Smooth muscle cell (in vitro differentiated cells): ENCODE measurements around the gene DDX39B. TPM values are rescaled to one million over a fixed set of nuclear protein-coding genes. Genes with fewer than 3 reads are reported as not detected.
A peak's percentile ranks its signal among the peaks of the same experiment; 100 is the strongest.

Experiments used
- DNase-seq: peaks from one replicate; lab custom pipeline; 2025; ENCODE audit not compliant: unreplicated experiment; lab: John Stamatoyannopoulos, UW
- H2AFZ ChIP-seq: fragments of 200-600 bp; sonication (generic); 2 replicates; pipeline ENCODE4 v1.6.0; 2016; ENCODE audit warnings: antibody characterized with exemption, low read depth, mild to moderate bottlenecking
- H3F3A ChIP-seq: fragments of 200-600 bp; sonication (generic); 2 replicates; pipeline ENCODE4 v1.6.0; 2017; ENCODE audit warnings: antibody characterized with exemption, low read depth
- H3K27ac ChIP-seq: fragments of 200-600 bp; sonication (generic); 2 replicates; pipeline ENCODE4 v1.5.1; 2016; ENCODE audit warnings: low read depth, mild to moderate bottlenecking
- H3K27me3 ChIP-seq: fragments of 200-600 bp; sonication (generic); 2 replicates; pipeline ENCODE4 v1.6.1; 2016; ENCODE audit warnings: low read depth, mild to moderate bottlenecking
- H3K36me3 ChIP-seq: fragments of 200-600 bp; sonication (generic); 2 replicates; pipeline ENCODE4 v1.5.1; 2016; ENCODE audit warnings: low read depth
- H3K4me1 ChIP-seq: fragments of 200-600 bp; sonication (generic); 2 replicates; pipeline ENCODE4 v1.5.1; 2016; ENCODE audit warnings: low read depth
- H3K4me2 ChIP-seq: fragments of 200-600 bp; sonication (generic); 2 replicates; pipeline ENCODE4 v1.6.0; 2016; ENCODE audit warnings: mild to moderate bottlenecking
- H3K4me3 ChIP-seq: fragments of 200-600 bp; sonication (generic); 2 replicates; pipeline ENCODE4 v1.5.1; 2016; ENCODE audit warnings: mild to moderate bottlenecking
- H3K79me2 ChIP-seq: fragments of 200-600 bp; sonication (generic); 2 replicates; pipeline ENCODE4 v1.6.0; 2016; ENCODE audit warnings: low read depth, mild to moderate bottlenecking
- H3K9ac ChIP-seq: fragments of 200-600 bp; sonication (generic); 2 replicates; pipeline ENCODE4 v1.6.0; 2016; ENCODE audit warnings: low read depth
- H3K9me3 ChIP-seq: fragments of 200-600 bp; sonication (generic); replicated peaks from 2 replicates; pipeline ENCODE4 v1.5.1; 2016; ENCODE audit warnings: low read depth
- H4K20me1 ChIP-seq: fragments of 200-600 bp; sonication (generic); 2 replicates; pipeline ENCODE4 v1.6.0; 2016; ENCODE audit warnings: low read depth
- CTCF ChIP-seq: fragments of 200-600 bp; sonication (generic); IDR thresholded peaks from 2 replicates; pipeline ENCODE4 v1.5.1; 2017; ENCODE audit warnings: borderline replicate concordance, mild to moderate bottlenecking, antibody characterized with exemption; ENCODE audit not compliant: insufficient read depth, poor library complexity, severe bottlenecking
- WGBS: methylation state at CpG from one replicate; pipeline ENCODE4 v1.1.7; 2016; ENCODE audit warnings: low lambda C conversion rate; 5-methylcytosine and 5-hydroxymethylcytosine counted together
- polyA plus RNA-seq: library from polyadenylated mRNA; unstranded; fragments of >200 nt; fragmentation: Nextera tagmentation; extraction: Ambion mirVana; gene quantifications from 2 replicates; pipeline ENCODE4 v1.2.1, GENCODE V29; 2016
- total RNA-seq: library from RNA; depleted of rRNA; stranded (reverse); fragments of >200 nt; gene quantifications from 2 replicates; pipeline ENCODE4 v1.2.3, GENCODE V29; 2014

Gene DDX39B
- total and polyA plus RNA-seq, 2 experiments from 2014 or later, result 117 to 153 TPM

DNA sequence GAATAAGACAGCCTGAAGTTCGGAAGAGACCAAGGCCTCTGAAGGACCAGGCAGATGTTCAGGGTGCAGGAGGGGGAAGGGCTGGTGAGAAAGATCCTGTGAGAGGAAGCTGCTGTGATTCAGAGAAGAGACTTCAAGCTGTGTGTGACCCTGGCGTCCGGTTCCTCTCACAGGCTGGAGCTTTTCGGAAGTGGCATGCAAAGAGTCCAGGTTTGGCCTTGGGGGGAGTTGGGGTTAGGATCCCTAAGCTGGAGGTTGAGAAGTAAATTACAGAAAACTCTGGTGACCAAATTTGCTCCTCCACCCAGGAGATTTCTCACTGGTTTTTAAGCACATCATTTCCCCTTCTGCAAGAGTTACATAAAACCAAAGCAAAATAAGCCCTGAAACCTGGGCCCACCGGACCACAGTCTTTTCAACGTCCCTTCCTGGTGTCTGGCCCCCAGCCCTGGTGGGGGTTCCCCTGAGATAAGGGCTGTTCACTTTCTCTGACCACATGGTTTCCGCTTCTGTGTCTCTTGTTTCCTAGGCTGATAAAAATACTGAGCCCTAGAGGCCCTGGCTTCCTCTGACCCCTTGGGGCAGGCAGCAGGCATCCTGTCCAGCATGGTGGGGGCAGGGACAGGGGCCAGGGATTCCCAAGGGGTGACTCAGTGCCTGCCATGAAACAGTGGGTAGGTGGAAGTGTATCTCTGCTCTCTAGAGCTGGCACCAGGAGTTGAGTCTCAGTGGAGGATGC is 18.3 kb upstream of the DDX39B start:
- Histone ChIP-seq H3K4me1 (peaks cover 6% of the 10 kb centered on the region), H3K4me2 (peak overlapping the region; percentile 50), H4K20me1 (no peaks in the 10 kb centered on the region), H3K9me3 (no peaks in the 10 kb centered on the region), H3K27ac (peak overlapping the region; percentile 89), H3K36me3 (no peaks in the 10 kb centered on the region), H3K27me3 (no peaks in the 10 kb centered on the region), H3F3A (peaks cover 26% of the 10 kb centered on the region), H3K9ac (peak overlapping the region; percentile 5), H2AFZ (no peak overlapping the region), H3K4me3 (no peak overlapping the region), H3K79me2 (no peaks in the 10 kb centered on the region)
- DNase-seq, result no peak
- no peak for TF ChIP-seq CTCF
- 40% methylated on average over 7 of the region's 7 CpGs for WGBS

GRCh38 chr6:31559606-31559957 is 17.8 kb upstream of the DDX39B start:
- H3F3A ChIP-seq, result peaks cover 21% of the 10 kb centered on the region
- H2AFZ ChIP-seq, result no peak overlapping the region
- H3K9me3 ChIP-seq, result no peaks in the 10 kb centered on the region
- peaks cover 4% of the 10 kb centered on the region for H3K79me2 ChIP-seq
- H3K9ac ChIP-seq, result peak overlapping the region; percentile 5
- TF ChIP-seq CTCF, result no peak
- H3K4me3 ChIP-seq, result no peak overlapping the region
- H3K27ac ChIP-seq, result peak overlapping the region; percentile 89
- H3K36me3 ChIP-seq, result no peaks in the 10 kb centered on the region
- WGBS, result 89% methylated on average over 4 of the region's 4 CpGs
- no peaks in the 10 kb centered on the region for H3K27me3 ChIP-seq
- H4K20me1 ChIP-seq, result no peaks in the 10 kb centered on the region
- peak overlapping the region; percentile 50 for H3K4me2 ChIP-seq
- peaks cover 6% of the 10 kb centered on the region for H3K4me1 ChIP-seq
- no peak for DNase-seq

DNA sequence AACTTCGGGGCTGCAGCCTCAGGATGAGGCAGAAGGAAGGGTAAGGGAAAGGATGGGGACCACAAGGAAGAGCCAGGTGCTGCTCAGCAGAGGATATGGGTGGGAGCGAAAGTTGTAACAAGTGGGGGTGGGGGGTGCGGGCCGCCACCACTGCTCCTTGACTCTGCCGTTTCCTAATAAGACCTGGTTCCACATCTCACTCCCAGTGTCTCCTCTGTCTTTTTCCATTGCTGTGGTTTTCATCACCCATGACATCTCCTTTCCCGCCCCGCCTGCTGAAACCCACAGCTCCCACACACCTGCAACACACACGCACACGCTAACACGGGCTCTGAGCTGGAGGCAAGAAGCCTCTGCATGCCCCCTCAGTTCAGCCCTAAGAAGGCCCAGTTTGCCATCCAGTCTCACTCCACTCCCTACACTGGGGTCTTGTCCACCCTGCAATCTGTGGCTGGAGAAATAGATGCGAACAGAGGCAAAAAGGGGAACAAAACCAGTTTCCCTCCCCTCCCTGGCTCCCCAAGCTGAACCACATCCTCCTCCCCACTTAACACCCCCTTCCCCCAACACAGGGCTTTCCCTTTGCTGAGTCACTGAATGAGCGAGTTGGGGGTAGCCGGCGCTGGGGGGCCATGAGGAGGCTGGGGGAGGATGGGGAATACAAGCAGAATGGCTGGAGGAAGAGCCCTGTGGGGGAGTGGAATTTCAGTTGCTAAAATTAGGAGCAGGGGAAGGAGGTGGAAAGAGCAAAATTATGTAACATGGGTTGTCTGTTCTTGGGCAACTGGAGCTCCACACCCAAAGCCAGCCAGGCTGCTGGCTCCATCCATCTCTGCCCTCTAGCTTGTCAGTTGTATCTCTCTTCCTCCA is 17.1 kb upstream of the DDX39B start:
- H3K79me2 ChIP-seq, result peaks cover 10% of the 10 kb centered on the region
- TF ChIP-seq CTCF, result no peak
- H3K4me3 ChIP-seq, result no peak overlapping the region
- no peaks in the 10 kb centered on the region for H3K27me3 ChIP-seq
- H3K9me3 ChIP-seq, result no peaks in the 10 kb centered on the region
- no peak for DNase-seq
- H3F3A ChIP-seq, result peaks cover 20% of the 10 kb centered on the region
- peak overlapping the region; percentile 89 for H3K27ac ChIP-seq
- H3K4me1 ChIP-seq, result peaks cover 6% of the 10 kb centered on the region
- H4K20me1 ChIP-seq, result no peaks in the 10 kb centered on the region
- no peak overlapping the region for H2AFZ ChIP-seq
- 70% methylated on average over 14 of the region's 14 CpGs for WGBS
- H3K36me3 ChIP-seq, result no peaks in the 10 kb centered on the region
- H3K9ac ChIP-seq, result no peak overlapping the region
- peak overlapping the region; percentile 50 for H3K4me2 ChIP-seq
